Measurements from ENCODE around the gene POLR2A.

Gene POLR2A

GRCh38 chr17:7438656-7439460 is 45.3 kb upstream of the POLR2A start:
- H3K27me3 ChIP-seq (ENCODE audit: insufficient read depth, low read depth, severe bottlenecking): peaks cover 12% of the 10 kb centered on the region
- peak overlapping the region; percentile 86 for H3K4me3 ChIP-seq (ENCODE audit: low read depth, low read length)
- no peak for DNase-seq

GRCh38 chr17:7439462-7440112 is 44.6 kb upstream of the POLR2A start, which contains the start of gene FGF11:
FGF11 (plus strand) TSS chr17:7439512; CDS start chr17:7439621, 109 bp downstream.
- H3K4me3 ChIP-seq (ENCODE audit: low read depth, low read length): peak within 1 kb of the TSS; percentile 86
- no peaks in the 10 kb centered on the region for H3K9me3 ChIP-seq (ENCODE audit: severe bottlenecking)
- H3K27me3 ChIP-seq (ENCODE audit: insufficient read depth, low read depth, severe bottlenecking): peaks cover 12% of the 10 kb centered on the region
- no peak for TF ChIP-seq CTCF (IDR thresholded peaks at IDR 0.05; ENCODE audit: low read depth, low read length)
- no peak for DNase-seq
- no peaks in the 10 kb centered on the region for H3K36me3 ChIP-seq
- peak within 1 kb of the TSS; percentile 41 for H3K27ac ChIP-seq

More at GRCh38 chr17:7438656-7439460, 45.3 kb upstream of the POLR2A start:
- Histone ChIP-seq H3K9me3 (ENCODE audit: severe bottlenecking) (no peaks in the 10 kb centered on the region), H3K27ac (no peak overlapping the region), H3K36me3 (no peaks in the 10 kb centered on the region)
- TF ChIP-seq CTCF (IDR thresholded peaks at IDR 0.05; ENCODE audit: low read depth, low read length): no peak

GRCh38 chr17:7440113-7440833 is 43.9 kb upstream of the POLR2A start:
- Histone ChIP-seq H3K27me3 (ENCODE audit: insufficient read depth, low read depth, severe bottlenecking) (peaks cover 12% of the 10 kb centered on the region), H3K27ac (peak overlapping the region; percentile 41)

DNA sequence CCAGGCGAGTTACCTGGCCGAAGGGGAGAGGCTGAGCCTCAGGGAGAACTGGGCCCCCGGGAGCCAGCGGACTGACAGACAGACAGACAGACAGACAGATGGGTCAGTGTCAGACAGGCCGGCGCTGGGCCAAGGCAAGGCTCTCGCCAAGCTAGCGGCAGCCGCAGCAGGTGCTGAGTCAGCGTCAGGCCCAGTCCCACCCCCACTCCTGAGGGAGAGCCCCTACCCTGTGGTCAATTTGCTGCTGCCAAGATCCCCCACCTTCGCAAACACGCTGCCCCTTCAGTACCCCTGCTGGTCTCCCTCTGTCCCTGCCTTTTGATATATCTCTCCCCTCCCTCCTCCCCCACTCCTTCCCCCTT is 43.4 kb upstream of the POLR2A start:
- H3K36me3 ChIP-seq: no peaks in the 10 kb centered on the region

More at GRCh38 chr17:7440113-7440833, 43.9 kb upstream of the POLR2A start:
- no peaks in the 10 kb centered on the region for H3K9me3 ChIP-seq (ENCODE audit: severe bottlenecking)
- H3K4me3 ChIP-seq (ENCODE audit: low read depth, low read length): peak overlapping the region; percentile 86
- no peaks in the 10 kb centered on the region for H3K36me3 ChIP-seq
- TF ChIP-seq CTCF (IDR thresholded peaks at IDR 0.05; ENCODE audit: low read depth, low read length): no peak
- peak; percentile 58 for DNase-seq

DNA sequence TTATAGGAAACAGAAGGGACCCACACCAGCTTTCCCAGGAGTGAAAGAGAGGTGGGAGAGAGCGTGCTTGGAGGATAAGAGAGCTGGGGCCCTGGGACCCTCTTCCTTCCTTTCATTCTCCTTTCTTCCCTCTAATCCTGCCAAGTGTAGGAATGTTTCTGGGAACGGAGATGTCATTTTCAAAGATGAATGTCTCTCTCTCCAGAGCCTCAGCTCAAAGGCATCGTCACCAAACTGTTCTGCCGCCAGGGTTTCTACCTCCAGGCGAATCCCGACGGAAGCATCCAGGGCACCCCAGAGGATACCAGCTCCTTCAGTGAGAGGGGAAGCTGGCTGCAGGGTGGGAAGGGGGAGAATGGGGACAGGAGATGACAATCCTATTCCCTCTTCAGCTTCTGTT is 42.9 kb upstream of the POLR2A start:
- H3K27ac ChIP-seq: no peak overlapping the region
- TF ChIP-seq CTCF (IDR thresholded peaks at IDR 0.05; ENCODE audit: low read depth, low read length): no peak
- H3K4me3 ChIP-seq (ENCODE audit: low read depth, low read length): no peak overlapping the region
- H3K27me3 ChIP-seq (ENCODE audit: insufficient read depth, low read depth, severe bottlenecking): peaks cover 10% of the 10 kb centered on the region
- DNase-seq: no peak
- no peaks in the 10 kb centered on the region for H3K9me3 ChIP-seq (ENCODE audit: severe bottlenecking)
- H3K36me3 ChIP-seq: no peaks in the 10 kb centered on the region

More for the DNA sequence above, 43.4 kb upstream of the POLR2A start:
- peak; percentile 50 for DNase-seq
- no peak for TF ChIP-seq CTCF (IDR thresholded peaks at IDR 0.05; ENCODE audit: low read depth, low read length)
- Histone ChIP-seq H3K9me3 (ENCODE audit: severe bottlenecking) (no peaks in the 10 kb centered on the region), H3K4me3 (ENCODE audit: low read depth, low read length) (peak overlapping the region; percentile 86), H3K27ac (peak overlapping the region; percentile 41), H3K27me3 (ENCODE audit: insufficient read depth, low read depth, severe bottlenecking) (peaks cover 12% of the 10 kb centered on the region)
